ENCODE data around the gene THBS2. TPM values are rescaled to one million over a fixed set of nuclear protein-coding genes. Genes with fewer than 3 reads are reported as not detected.

THBS2 gene
- total RNA-seq, 4 donors from 2014 or later: 12.0 to 74.7 (median 16.4) TPM

DNA sequence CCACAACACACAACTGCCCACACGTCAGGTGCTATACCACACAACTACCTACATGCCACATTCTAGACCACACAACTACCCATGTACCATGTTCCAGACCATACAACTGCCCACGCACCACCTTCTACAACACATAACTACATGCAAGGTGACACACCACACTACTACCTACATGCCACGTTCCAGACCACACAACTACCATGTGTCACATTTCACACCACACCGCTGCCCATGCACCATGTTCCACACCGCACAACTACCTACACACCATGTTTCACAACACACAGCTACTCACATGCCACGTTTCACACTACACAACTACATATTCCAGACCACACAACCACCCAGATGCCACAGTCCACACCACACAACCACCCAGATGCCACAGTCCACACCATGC is 19.8 kb downstream of the THBS2 start:
- TF ChIP-seq CTCF (IDR thresholded peaks at IDR 0.05) (no peak), POLR2A (IDR thresholded peaks at IDR 0.05) (no peak)
- DNase-seq: no peak
- WGBS, 2 donors: 92 to 95% methylated on average over 6 of the region's 6 CpGs
- intact Hi-C loops (cut with DNase I): no loop called here
- no peaks in the 10 kb centered on the region for H3K27me3 ChIP-seq
- H3K9me3 ChIP-seq: no peaks in the 10 kb centered on the region
- H3K36me3 ChIP-seq: no peaks in the 10 kb centered on the region
- no peak overlapping the region for H3K27ac ChIP-seq
- no peak overlapping the region for H3K4me3 ChIP-seq (replicated peaks in 1 of 3)
- H3K4me1 ChIP-seq: no peaks in the 10 kb centered on the region

GRCh38 chr6:169233181-169233580 is 20.5 kb downstream of the THBS2 start:
- no peak overlapping the region for H3K27ac ChIP-seq
- no peak overlapping the region for H3K4me3 ChIP-seq (replicated peaks in 1 of 3)
- TF ChIP-seq CTCF (IDR thresholded peaks at IDR 0.05) (no peak), POLR2A (IDR thresholded peaks at IDR 0.05) (no peak)
- DNase-seq: no peak
- 96 to 97% methylated on average over 13 of the region's 13 CpGs for WGBS, 2 donors
- no peaks in the 10 kb centered on the region for H3K9me3 ChIP-seq
- no peaks in the 10 kb centered on the region for H3K36me3 ChIP-seq
- intact Hi-C loops (cut with DNase I): no loop called here
- H3K27me3 ChIP-seq: no peaks in the 10 kb centered on the region
- no peaks in the 10 kb centered on the region for H3K4me1 ChIP-seq

DNA sequence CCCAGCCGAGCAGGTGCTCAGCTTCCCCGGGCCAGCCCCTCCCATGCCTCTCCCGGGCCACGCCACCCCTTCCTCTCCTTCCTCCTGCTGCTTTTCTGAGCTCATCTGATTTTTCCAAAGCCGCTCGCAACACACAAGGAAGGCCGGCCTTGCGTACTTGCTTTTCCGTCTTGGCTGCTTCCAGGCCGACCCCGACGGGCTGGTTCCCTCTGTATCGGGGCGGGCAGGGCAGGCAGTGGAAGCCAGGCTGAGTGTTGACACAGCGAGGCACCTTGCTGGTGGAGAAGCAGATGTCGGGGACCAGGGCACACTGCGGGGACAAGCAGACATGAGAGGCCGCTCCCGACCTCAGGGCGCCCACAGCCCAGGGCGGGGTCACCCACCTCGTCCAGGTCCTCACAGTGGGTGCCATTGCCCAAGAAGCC is 21.1 kb downstream of the THBS2 start:
- Histone ChIP-seq H3K36me3 (no peaks in the 10 kb centered on the region), H3K27ac (no peak overlapping the region), H3K9me3 (no peaks in the 10 kb centered on the region), H3K27me3 (no peaks in the 10 kb centered on the region), H3K4me1 (no peaks in the 10 kb centered on the region), H3K4me3 (replicated peaks in 1 of 3) (no peak overlapping the region)
- 92 to 93% methylated on average over 17 to 20 of the region's 22 CpGs for WGBS, 2 donors
- TF ChIP-seq POLR2A (IDR thresholded peaks at IDR 0.05) (no peak), CTCF (IDR thresholded peaks at IDR 0.05) (no peak)
- DNase-seq: no peak
- intact Hi-C loops (cut with DNase I): no loop called here

DNA sequence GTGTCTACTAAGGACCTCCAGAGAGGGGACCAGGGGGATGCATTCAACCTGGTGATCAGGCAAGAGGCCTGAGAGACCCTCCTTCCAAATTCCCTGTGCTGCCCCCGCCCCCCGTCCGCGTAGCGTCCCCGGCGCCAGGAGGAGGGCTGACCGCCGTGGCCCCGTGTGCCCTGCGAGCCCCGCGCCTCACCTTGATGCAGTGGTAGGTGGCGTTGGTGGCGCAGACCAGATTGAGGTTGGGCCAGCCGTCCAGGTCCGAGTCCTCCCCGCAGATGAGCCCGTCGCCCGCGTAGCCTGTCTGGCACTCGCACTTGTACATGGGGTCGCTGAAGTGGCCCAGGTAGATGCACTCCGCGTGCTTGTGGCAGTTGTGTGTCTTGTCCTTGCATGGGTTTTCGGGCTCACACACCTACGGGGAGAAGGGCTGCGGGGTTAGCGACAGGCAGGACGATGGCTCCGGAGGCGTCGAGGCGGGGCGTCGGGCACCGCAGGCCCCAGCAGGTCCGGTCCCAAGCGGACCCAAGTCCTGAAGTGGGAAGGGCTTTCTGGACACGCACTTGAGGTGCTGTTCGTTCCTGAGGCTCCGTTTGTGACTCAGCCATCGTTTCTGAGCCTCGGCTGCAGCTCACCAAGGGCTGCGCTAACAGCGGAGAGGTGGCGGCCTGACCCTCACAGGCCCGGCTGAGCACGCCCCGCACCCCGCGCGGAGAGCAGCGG is 21.7 kb downstream of the THBS2 start:
- H3K36me3 ChIP-seq: no peaks in the 10 kb centered on the region
- 96 to 97% methylated on average over 50 to 55 of the region's 55 CpGs for WGBS, 2 donors

More for the DNA sequence above, 21.7 kb downstream of the THBS2 start:
- H3K4me3 ChIP-seq (replicated peaks in 1 of 3): no peak overlapping the region
- H3K4me1 ChIP-seq: no peaks in the 10 kb centered on the region
- no peak overlapping the region for H3K27ac ChIP-seq
- no peak for TF ChIP-seq CTCF (IDR thresholded peaks at IDR 0.05)
- TF ChIP-seq POLR2A (IDR thresholded peaks at IDR 0.05): no peak
- no peaks in the 10 kb centered on the region for H3K27me3 ChIP-seq
- intact Hi-C loops (cut with DNase I): no loop called here
- DNase-seq: no peak
- no peaks in the 10 kb centered on the region for H3K9me3 ChIP-seq

Measured in thyroid gland (tissue), 4 donors.